NCI-H2081 (cell line): Measurements from ENCODE around the gene NEK10.

Experiments used
- DNase-seq, 2 experiments: peaks; one replicate each; lab custom pipeline; 2025; lab: John Stamatoyannopoulos, UW

Gene NEK10

GRCh38 chr3:27097182-27097581 is 272.0 kb downstream of the NEK10 start:
- no peak for DNase-seq

DNA sequence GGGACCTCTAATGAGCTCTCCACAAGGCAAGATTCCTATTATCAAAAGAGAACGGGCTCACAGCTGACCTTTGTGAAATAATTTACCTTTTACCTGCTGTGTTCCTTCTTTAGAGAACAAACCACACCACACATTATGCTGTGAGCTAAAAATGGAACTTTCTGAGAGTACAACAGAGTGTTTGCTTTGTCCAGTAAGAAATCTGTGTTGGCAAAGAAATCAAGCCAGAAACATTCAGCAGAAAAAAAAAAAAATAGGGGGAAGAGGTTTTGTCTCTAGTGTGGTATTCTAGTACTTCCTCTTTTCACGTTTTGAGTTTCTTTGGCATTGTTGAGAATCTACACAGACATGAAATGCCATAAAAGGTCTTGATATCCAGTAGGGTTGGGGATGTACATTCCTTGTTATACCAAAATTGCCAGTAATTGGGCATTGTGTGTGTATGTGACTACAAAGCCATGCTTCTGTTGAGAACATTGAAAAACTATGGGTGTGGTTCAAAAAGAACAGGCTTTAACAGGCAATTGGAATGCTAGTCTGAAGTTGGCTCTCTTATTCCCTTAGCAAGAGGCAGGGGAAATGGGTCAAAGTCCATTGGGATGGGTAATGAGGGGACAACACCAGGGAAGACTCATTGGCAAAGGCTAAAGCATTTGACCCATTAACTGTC is 273.5 kb downstream of the NEK10 start:
- DNase-seq, result no peak

DNA sequence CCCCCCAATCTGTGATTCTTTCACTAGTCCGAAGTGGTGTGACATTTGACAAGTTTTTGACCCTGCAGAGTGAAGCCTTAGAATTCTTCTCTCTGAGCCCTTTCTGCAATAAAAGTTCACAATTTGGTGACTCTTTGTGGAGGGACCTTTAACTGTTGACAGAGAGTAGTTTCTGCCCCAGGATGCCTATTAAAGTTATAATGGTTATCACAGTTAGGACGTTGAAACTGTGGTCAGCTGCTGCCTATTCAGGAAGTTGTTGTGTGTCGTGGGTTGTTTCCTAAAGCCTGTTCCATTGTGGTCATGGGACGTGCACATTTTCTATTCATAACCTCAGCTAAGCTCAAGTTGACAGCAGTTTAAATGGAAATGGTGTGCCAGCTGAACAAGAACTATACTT is 274.5 kb downstream of the NEK10 start:
- no peak for DNase-seq

DNA sequence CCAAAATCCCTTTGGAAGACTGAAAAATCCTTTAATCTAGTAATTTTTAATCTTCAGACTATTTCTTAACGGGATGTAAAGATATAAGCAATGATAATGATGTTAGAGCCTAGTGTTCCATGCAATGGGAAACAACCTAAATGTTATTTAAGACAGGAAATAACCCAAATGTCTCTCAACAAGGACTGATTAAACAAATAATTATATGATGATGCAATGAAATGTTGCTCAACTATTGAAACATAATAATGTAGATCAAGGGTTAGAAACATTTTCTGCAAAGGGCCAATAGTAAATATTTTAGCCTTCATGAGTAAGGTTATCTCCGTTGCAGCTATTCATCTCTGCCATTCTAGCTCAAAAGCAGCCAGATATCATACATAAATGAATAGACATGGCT is 275.4 kb downstream of the NEK10 start:
- DNase-seq, result no peak

DNA sequence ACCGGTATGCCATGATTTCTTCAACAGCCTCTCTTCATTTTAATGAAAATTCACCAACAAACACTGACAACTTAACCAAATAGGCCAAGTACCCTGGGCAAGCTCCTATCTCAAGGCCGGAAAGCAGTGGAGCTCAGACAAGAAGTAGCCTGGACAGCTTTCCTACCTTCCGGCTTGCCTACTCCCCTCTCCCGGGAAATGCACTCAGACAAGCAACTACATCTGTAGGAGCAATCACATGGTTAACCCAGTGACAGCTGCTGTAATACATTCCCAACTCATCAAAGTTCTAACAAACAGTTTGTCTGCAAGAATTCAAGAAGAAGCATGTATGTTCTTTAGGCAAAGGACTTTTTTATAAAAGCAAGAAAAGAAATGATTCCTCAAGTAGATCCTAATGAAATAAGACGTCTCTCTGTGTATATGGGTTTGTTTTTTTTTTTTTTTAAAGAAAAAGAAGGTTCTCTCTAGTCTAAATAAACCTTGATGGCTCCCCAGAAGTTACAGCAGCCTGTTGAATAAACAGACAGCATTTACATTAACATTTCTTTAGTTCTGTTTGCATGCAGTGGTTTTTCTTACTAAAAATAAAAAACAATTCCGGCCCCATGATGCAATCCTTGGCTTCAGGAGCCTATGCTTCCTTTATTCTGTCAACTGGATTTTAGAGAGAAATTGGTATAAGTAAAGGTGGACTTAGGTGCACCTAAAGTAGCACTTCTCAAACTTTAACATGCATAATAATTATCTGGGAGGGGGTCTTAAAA is 278.7 kb downstream of the NEK10 start:
- no peak for DNase-seq

GRCh38 chr3:27089645-27090044 is 279.5 kb downstream of the NEK10 start:
- no peak for DNase-seq

GRCh38 chr3:27089068-27089467 is 280.1 kb downstream of the NEK10 start:
- DNase-seq, result no peak

DNA sequence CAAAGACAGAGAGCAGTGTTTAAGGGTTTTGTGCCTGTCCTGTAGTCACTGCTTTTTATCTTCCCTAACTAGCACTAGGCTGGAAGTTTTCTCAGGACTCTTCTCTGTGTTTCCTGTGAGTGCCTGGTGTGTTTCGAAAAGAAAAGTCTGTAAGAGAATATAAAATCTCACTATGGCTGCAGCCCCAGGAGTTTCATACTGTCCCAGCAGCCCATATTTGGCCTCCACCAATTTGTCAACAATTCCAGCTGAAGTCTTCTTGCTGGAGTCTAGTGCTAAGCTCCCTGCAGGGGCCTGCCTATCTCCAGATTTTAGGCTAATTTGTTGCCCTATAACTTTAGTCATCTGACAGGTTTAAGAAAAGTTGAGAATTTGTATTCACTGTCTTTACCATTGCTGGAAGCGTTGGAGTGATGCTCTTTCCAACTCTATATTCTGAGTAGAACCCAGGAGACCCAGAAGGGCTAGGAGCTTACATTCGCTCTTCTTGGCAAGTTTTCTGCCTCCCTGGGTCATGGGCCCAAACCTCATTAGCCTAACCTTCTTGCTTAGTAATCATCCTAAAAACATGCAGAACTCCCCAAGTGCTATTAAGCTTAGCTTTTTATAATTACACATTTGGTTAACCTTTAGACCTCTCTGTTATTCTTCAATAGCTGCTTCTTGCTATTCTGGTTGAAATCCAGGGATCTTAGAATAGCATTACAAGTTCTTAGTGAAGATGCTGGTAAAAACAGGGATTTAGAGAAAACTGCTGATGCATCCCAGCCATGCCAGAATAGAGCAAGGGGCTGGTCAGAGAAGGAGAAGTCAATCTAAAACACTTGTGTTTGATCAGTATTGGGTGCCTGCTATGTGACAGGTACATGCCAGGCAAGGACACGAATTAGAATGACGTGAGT is 283.1 kb downstream of the NEK10 start:
- no peak for DNase-seq

- no peak for DNase-seq
These were observed 287.1 kb downstream of the NEK10 start for GRCh38 chr3:27081992-27082607.

DNA sequence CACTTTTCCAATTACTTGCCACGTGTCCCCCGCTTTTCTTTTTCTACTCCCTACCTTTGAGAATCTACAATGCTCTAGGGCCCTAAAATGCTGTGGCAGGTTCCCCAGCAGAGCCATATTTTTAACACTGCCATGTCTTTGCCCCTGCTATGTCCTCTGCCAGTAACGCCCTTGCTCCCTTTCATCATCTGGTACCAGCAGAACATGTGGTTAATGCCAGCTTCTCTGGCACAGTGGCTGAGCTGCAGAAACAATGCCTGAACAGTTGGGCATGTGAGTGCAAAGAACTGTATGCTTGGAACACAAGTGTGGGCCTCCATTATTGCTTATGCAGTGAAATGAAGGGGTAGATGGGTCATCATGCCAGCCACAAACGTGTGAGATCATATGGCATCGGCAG is 287.6 kb downstream of the NEK10 start:
- DNase-seq, result no peak

DNA sequence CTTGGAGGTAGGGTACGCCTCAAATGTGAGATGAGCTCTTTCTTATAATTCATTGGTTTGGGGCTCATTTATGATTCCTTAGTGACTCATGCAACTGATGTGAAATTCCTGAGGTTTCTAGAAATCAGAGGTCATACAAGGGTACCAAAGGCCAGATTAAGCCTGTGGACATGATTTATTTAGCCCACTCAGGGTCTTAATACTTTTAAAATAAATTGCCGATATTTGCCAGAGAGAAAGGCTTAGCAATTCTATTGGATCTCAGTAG is 289.0 kb downstream of the NEK10 start:
- DNase-seq, result no peak

DNA sequence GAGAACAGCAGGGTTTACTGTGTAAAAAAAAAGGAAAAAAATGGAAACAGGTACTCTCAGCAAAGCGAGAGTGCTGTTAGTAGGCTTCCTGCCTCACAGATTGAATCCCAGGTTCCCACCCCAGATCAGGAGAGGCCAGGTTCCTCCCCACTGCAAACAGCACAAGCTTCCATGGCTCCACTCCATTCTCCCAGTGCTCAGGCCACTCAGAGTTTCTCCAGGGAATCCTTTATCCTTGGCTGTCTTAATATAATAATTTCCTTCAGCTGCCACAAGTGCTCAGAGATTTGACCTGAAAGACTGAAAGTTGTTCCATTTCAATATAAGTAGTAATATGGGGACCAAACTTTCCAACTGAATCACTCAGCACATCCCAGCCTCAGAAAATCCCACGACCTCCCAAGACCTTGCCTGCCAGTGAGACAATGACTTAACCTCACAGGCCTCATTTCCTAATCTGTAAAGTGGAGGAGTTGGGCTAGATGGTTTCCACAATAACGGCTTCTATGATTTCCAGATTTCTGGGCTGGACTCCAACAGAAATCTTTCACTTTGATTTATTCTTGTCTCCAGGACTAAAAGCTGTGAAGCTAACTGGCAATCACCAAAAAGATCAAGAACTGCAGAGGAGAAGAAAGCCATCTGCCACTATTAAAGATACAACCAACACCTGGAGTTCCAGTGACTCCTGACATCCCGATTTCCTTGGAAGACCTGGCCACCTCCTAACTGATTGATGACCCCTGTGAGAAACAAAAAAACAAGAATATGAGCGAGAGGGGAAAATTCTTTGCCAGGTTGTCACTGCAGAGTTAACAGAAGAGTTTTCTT is 289.5 kb downstream of the NEK10 start:
- DNase-seq, result no peak

GRCh38 chr3:27078246-27078913 is 290.8 kb downstream of the NEK10 start:
- no peak for DNase-seq

DNA sequence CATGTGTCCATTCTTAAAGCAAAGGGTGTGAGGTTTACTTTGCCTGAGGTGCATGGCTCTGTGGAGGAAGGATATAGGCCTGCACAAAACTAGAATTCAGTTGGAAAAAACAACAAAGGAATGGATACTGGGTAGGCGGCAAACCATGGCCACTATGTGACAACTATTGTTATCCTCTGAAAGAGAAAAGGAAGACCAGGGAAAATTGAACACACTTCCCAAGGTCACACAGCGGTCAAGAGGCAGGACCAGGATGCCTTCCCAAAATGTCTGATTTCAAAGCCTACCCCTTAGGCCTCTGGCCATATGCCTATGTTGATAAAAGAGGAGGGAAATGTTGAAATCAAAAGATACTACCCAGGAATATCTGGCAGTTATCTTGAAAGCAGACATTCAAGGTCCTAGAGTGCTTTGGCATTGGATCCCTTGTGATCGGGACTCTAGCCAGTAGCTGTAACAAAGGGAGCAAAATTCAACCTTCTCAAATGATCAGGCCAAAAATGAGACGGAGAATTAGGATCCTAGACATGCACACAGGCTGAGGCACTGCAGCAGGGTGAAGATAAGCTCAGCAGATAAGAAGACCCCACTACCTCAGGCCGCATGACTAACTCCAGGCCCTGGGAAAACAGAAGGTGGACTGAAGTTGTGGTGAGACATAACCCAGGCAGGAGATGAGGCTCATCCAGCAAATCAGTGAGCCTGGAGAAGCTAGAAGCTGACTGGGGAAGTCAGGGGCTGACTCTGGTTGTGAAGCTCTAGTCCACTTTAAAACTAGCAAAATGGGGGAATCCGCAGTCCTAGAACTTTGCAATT is 292.2 kb downstream of the NEK10 start:
- DNase-seq, result no peak

GRCh38 chr3:27074914-27075313 is 294.3 kb downstream of the NEK10 start:
- DNase-seq, result no peak

DNA sequence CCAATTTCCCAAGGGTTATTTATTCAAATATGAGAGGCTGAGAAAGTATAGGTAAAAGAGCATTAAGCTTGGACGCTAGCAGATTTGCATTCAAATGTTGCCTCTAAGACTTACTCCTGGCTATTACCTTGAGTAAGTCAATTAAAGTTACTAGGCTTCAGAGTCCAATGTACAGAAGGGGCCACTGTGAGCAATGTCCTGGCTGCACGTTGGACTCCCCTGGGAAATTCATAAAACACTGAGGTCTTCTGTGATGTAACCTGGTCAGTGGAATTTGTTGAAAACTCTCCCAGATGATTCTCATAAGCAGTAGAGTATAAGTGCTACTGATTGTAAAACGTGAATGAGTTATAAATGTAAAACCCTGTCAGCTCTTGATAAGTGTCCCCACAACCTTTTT is 295.3 kb downstream of the NEK10 start:
- no peak for DNase-seq

DNA sequence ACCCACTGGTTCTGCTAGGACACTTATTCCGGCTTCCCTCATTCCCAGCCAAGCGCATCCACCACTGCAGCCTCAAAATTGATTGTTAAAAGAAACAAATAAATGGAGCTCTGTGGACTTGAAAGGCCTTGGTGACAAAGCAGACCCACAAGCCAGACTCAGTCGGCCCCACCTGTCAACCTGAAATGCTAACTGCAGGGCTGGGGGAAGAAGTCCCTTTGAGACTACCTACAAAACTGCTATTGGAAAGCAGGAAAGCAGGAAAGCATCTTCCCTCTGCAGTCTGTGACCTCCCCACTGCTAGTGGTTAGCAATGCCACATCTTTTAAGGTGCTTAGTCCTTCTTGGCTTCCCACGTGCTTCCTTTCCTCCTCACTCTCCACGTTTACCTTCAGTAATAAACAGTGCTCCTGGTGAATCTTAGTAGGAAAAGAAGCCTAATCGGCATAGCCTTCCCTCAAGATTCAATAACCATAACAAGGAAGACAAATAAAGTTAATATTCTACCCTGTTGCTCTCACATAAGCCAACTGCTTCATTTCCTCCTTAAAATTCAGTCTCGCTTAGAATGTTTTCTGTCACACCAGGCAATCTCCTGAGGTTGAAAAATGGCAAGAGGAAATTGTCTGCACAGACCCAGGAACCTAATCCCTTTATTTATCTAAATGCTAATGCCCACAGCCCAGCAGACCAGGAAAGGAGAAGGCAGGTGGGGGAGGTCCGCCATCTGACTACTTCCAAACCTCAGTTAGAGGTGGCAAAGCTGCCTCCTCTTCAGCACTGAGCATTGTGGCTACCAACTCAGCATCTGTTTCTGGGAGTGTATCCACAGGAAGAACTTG is 296.2 kb downstream of the NEK10 start:
- DNase-seq, result no peak

DNA sequence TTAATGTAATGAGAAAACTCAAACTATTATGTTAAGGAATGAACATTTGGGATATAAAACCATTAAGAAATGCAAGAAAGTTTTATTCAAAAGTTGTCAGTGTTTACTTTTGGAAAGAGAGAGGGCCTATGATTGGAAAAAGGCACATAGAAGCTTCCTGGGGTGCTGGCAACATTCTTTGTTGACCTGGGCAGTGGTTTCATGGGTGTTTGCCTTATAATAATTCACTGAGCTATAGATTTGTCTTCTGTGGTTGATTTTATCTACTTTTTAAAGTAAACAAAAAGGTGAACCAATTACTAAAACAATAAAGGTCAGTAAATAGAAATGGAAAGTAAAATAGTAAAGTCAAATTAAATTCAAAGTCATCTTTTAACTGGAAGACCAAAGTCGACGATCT is 308.8 kb downstream of the NEK10 start:
- DNase-seq, result no peak
